NCI-H1105 (cell line): Measurements from ENCODE around the gene PRR14L.
"Not testable (repeated sequence)": the region's sequence is repeated elsewhere in the genome, so short reads cannot be mapped to it uniquely, and the experiment has no call there.

ENCODE experiments used
- DNase-seq: peaks from one replicate; lab custom pipeline; 2025; lab: John Stamatoyannopoulos, UW

The PRR14L gene

GRCh38 chr22:31749636-31750364 is at the start of gene PRR14L:
TSS of gene PRR14L (minus strand) at chr22:31750132. CDS start at chr22:31738860, 11,272 bp downstream.
- DNase-seq, result peak; percentile 91

- DNase-seq, result not testable (repeated sequence)
Observed at GRCh38 chr22:31799358-31799757, 49.4 kb upstream of the PRR14L start.

- no peak for DNase-seq
Observed at GRCh38 chr22:31790240-31790639, 40.3 kb upstream of the PRR14L start.

- no peak for DNase-seq
Observed at GRCh38 chr22:31789803-31790202, 39.9 kb upstream of the PRR14L start.

GRCh38 chr22:31776231-31776630 is 26.3 kb upstream of the PRR14L start:
- DNase-seq, result no peak

GRCh38 chr22:31773416-31773815 is 23.5 kb upstream of the PRR14L start:
- DNase-seq, result no peak

- no peak for DNase-seq
Observed at GRCh38 chr22:31768422-31769059, 18.6 kb upstream of the PRR14L start.

- no peak for DNase-seq
Observed at GRCh38 chr22:31764785-31765184, 14.9 kb upstream of the PRR14L start.

- not testable (repeated sequence) for DNase-seq
Observed at GRCh38 chr22:31758860-31759259, 8.9 kb upstream of the PRR14L start.

- no peak for DNase-seq
Observed at GRCh38 chr22:31757265-31757664, 7.3 kb upstream of the PRR14L start.

GRCh38 chr22:31754813-31755212 is 4.9 kb upstream of the PRR14L start:
- DNase-seq, result no peak

- DNase-seq, result peak; percentile 94
Observed at GRCh38 chr22:31753634-31754501, 3.9 kb upstream of the PRR14L start, which contains the start of gene DEPDC5. TSS of gene DEPDC5 (plus strand) at chr22:31754019. CDS start at chr22:31754922, 903 bp downstream.

- no peak for DNase-seq
Observed at GRCh38 chr22:31753005-31753633, 3.2 kb upstream of the PRR14L start.

- DNase-seq, result no peak
Observed at GRCh38 chr22:31752096-31752847, 2.3 kb upstream of the PRR14L start.

- DNase-seq, result no peak
Observed at GRCh38 chr22:31750365-31751284, 693 bp upstream of the PRR14L start.

GRCh38 chr22:31748490-31748889 is 1.4 kb downstream of the PRR14L start:
- DNase-seq, result no peak

GRCh38 chr22:31747441-31747840 is 2.5 kb downstream of the PRR14L start:
- no peak for DNase-seq

- no peak for DNase-seq
Observed at GRCh38 chr22:31743871-31744270, 6.1 kb downstream of the PRR14L start.

- no peak for DNase-seq
Observed at GRCh38 chr22:31742682-31743081, 7.2 kb downstream of the PRR14L start.

GRCh38 chr22:31742115-31742514 is 7.8 kb downstream of the PRR14L start:
- no peak for DNase-seq
